Upper lobe of left lung (tissue), 6 donors: ENCODE results near the gene TRIM31. TPM values are rescaled to one million over a fixed set of nuclear protein-coding genes. Genes with fewer than 3 reads are reported as not detected.

Experiments
- ATAC-seq, 2 donors: fragments of 200-7000 bp; cut with Tn5 transposase; one replicate each; pipeline ENCODE4 v1.9.1; 2022; ENCODE audit warnings: mild to moderate bottlenecking in 2 of 2, moderate library complexity in 2 of 2; ENCODE audit not compliant: low FRiP score in 2 of 2
- DNase-seq, 2 donors: peaks; one replicate each; pipeline ENCODE4 v3.0.0-alpha.2; 2019 to 2020
- H3K27ac ChIP-seq, 4 donors: fragments of 200-600 bp; sonication (generic); one replicate each; pipeline ENCODE4 v1.5.1; 2016 to 2019
- H3K27me3 ChIP-seq, 4 donors: fragments of 200-600 bp; sonication (generic); one replicate each; pipeline ENCODE4 v1.5.1; 2017 to 2019
- H3K36me3 ChIP-seq, 4 donors: fragments of 200-600 bp; sonication (generic); one replicate each; pipeline ENCODE4 v1.5.1; 2016 to 2019
- H3K4me1 ChIP-seq, 4 donors: fragments of 200-600 bp; sonication (generic); one replicate each; pipeline ENCODE4 v1.5.1; 2018 to 2019
- H3K4me3 ChIP-seq, 4 donors: fragments of 200-600 bp; sonication (generic); one replicate each; pipeline ENCODE4 v1.5.1; 2017 to 2019; ENCODE audit warnings: mild to moderate bottlenecking in 2 of 4, moderate library complexity in 1 of 4
- H3K9me3 ChIP-seq, 4 donors: fragments of 200-600 bp; sonication (generic); one replicate each; pipeline ENCODE4 v1.5.1; 2018 to 2019
- CTCF ChIP-seq, 6 experiments: fragments of 450-650 bp in 4 of 6; fragments of 200-600 bp in 2 of 6; sonication (generic) in 2 of 6; IDR thresholded peaks; one replicate each; pipeline ENCODE4 v1.5.1; 2016 to 2019; ENCODE audit warnings: antibody characterized with exemption in 6 of 6
- EP300 ChIP-seq, 4 donors: sonication (generic); formaldehyde crosslinking; IDR thresholded peaks; one replicate each; pipeline ENCODE4 v1.5.1; 2017; ENCODE audit warnings: antibody characterized with exemption in 4 of 4, control low read depth in 2 of 4
- POLR2A ChIP-seq, 4 donors: fragments of 450-650 bp; IDR thresholded peaks; one replicate each; pipeline ENCODE4 v1.5.1; 2016 to 2017; ENCODE audit warnings: antibody characterized with exemption in 4 of 4, mild to moderate bottlenecking in 2 of 4
- POLR2AphosphoS5 ChIP-seq, 2 donors: sonication (generic); formaldehyde crosslinking; IDR thresholded peaks; one replicate each; pipeline ENCODE4 v1.5.1; 2017; ENCODE audit warnings: antibody characterized with exemption in 2 of 2
- WGBS, 2 donors: methylation state at CpG; one replicate each; pipeline ENCODE4 v1.1.5; 2017 to 2018; 5-methylcytosine and 5-hydroxymethylcytosine counted together
- small RNA-seq, 4 donors: library from RNA; depleted of rRNA; stranded (forward); fragments of <200 nt; gene quantifications; one replicate each; pipeline ENCODE3, GENCODE V24; 2016
- total RNA-seq, 6 donors: library from RNA; depleted of rRNA in 4 of 6; stranded (reverse); fragments of >200 nt in 4 of 6; gene quantifications; one replicate each; pipeline versions ENCODE4 v1.1.0 to v1.2.1, GENCODE V29; 2016 to 2021
- donor health status: DM: no; HTN: no; CAD: no; lungs with moderate emphysema.
- donor health status: DM: no; HTN: yes; CAD: no; lungs with severe emphysema.

TRIM31 gene
- total RNA-seq, 6 donors from 2014 or later = 0.17 to 0.79 TPM; not detected in 4

DNA sequence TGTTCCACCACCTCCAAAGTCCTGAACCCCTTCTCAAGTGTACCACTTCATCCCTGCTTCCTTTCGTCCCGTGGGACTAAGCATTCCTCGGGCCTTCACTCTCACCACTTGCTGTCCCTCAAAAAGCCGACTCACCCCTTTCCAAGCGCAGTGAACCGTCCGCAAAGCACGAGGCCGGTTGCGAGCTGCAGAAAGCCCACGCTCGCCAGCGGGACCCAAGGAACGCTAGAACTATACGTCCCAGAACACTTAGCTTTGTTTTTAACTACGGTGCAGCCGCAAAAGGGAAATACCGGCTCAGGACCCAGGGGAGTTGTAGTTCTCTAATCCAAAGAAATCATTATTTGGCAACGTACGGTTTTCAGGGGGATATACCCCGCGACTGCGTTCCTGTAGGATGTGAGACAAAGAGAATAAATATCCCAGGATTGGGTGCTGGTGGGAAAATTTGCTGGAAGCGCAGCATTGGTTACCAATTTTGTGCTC, 52.2 kb downstream of the TRIM31 start:
- ATAC-seq (peak; percentile 16 to 48), DNase-seq (peak; percentile 52 to 53)
- Histone ChIP-seq H3K4me1 (peaks cover 14 to 24% (median 18%) of the 10 kb centered on the region in 4 donors), H3K27me3 (no peaks in the 10 kb centered on the region), H3K9me3 (no peaks in the 10 kb centered on the region), H3K27ac (peak overlapping the region; percentile 86 to 92 (median 89)), H3K36me3 (peaks cover 0 to 18% (median 2%) of the 10 kb centered on the region in 4 donors), H3K4me3 (peak overlapping the region; percentile 74 to 95 (median 82))
- TF ChIP-seq POLR2A (IDR thresholded peaks at IDR 0.05) = no peak
- no peak for TF ChIP-seq POLR2AphosphoS5 (IDR thresholded peaks at IDR 0.05)
- TF ChIP-seq CTCF (IDR thresholded peaks at IDR 0.05) = no peak
- no peak for TF ChIP-seq EP300 (IDR thresholded peaks at IDR 0.05)
- WGBS, 2 donors = 0 to 2% methylated on average over 24 of the region's 24 CpGs

GRCh38 chr6:30055513-30055912, 57.4 kb downstream of the TRIM31 start:
- ATAC-seq (no peak), DNase-seq (no peak)
- Histone ChIP-seq H3K4me1 (peaks cover 7 to 10% (median 9%) of the 10 kb centered on the region in 4 donors), H3K27me3 (no peaks in the 10 kb centered on the region), H3K27ac (no peak overlapping the region), H3K4me3 (no peak overlapping the region), H3K36me3 (peaks cover 0 to 11% (median 2%) of the 10 kb centered on the region in 4 donors), H3K9me3 (no peaks in the 10 kb centered on the region)
- 74 to 82% methylated on average over 1 of the region's 1 CpG for WGBS, 2 donors
- no peak for TF ChIP-seq POLR2AphosphoS5 (IDR thresholded peaks at IDR 0.05)
- TF ChIP-seq EP300 (IDR thresholded peaks at IDR 0.05) = no peak
- no peak for TF ChIP-seq CTCF (IDR thresholded peaks at IDR 0.05)
- TF ChIP-seq POLR2A (IDR thresholded peaks at IDR 0.05) = no peak

- H3K27me3 ChIP-seq = no peaks in the 10 kb centered on the region
- no peak overlapping the region for H3K27ac ChIP-seq
- DNase-seq (no peak), ATAC-seq (no peak)
- peaks cover 0 to 11% (median 2%) of the 10 kb centered on the region in 4 donors for H3K36me3 ChIP-seq
- H3K4me1 ChIP-seq = no peaks in the 10 kb centered on the region
- H3K9me3 ChIP-seq = no peaks in the 10 kb centered on the region
- 90 to 94% methylated on average over 3 of the region's 3 CpGs for WGBS, 2 donors
- no peak overlapping the region for H3K4me3 ChIP-seq
- no peak for TF ChIP-seq POLR2A (IDR thresholded peaks at IDR 0.05)
- no peak for TF ChIP-seq CTCF (IDR thresholded peaks at IDR 0.05)
- no peak for TF ChIP-seq POLR2AphosphoS5 (IDR thresholded peaks at IDR 0.05)
- TF ChIP-seq EP300 (IDR thresholded peaks at IDR 0.05) = no peak
Observed at GRCh38 chr6:30053682-30054081, 59.2 kb downstream of the TRIM31 start.

Small RNA genes within 50 kb of the gene (small RNA-seq; reads per million reads assigned to genes)
- gene RF00554 = 0 reads per million in 4 donors
- gene RF02219 = 0 reads per million in 4 donors
- 0 reads per million in 4 donors for gene RF02220

Other genes with a start within 250 kb of the TRIM31 start
- gene HLA-A, start 170.6 kb downstream of the TRIM31 start, total RNA-seq = 1,000 to 10,000 TPM in 3 of 6 donors, 100 to 1,000 TPM in 3; 497 to 1,319 (median 949) TPM
- 10 to 100 TPM; 14.9 to 23.6 (median 19.7) TPM for gene POLR1H, start 51.8 kb downstream of the TRIM31 start, total RNA-seq
- gene PPP1R11, start 45.9 kb downstream of the TRIM31 start, total RNA-seq = 10 to 100 TPM; 31.4 to 66.1 (median 42.7) TPM
- 1 to 10 TPM; 2.0 to 4.2 (median 2.8) TPM for gene RNF39, start 37.3 kb downstream of the TRIM31 start, total RNA-seq
- not detected for gene TRIM40, start 23.1 kb upstream of the TRIM31 start, total RNA-seq
- gene TRIM10, start 48.1 kb upstream of the TRIM31 start, total RNA-seq = 1 to 10 TPM in 1 of 6 donors, under 1 TPM in 3, not detected in 2; 0.07 to 1.4 (median 0.13) TPM
- gene TRIM15, start 50.5 kb upstream of the TRIM31 start, total RNA-seq = 1 to 10 TPM in 1 of 6 donors, under 1 TPM in 1, not detected in 4; 0.30 to 1.0 TPM
- gene TRIM26, start 100.3 kb upstream of the TRIM31 start, total RNA-seq = 10 to 100 TPM; 38.4 to 67.1 (median 53.8) TPM
- gene TRIM39, start 213.8 kb upstream of the TRIM31 start, total RNA-seq = 10 to 100 TPM; 12.2 to 23.3 (median 16.2) TPM
- 10 to 100 TPM; 34.6 to 72.4 (median 45.5) TPM for gene RPP21, start 232.1 kb upstream of the TRIM31 start, total RNA-seq